HG03439 (cell line): ENCODE measurements around the gene ATP6V1B1.
A peak's percentile ranks its signal among the peaks of the same experiment; 100 is the strongest.

Experiments
- ATAC-seq: cut with Tn5 transposase; IDR thresholded peaks from one replicate; pipeline ENCODE4 v1.9.1; 2021; ENCODE audit warnings: mild to moderate bottlenecking, moderate library complexity; ENCODE audit not compliant: unreplicated experiment

ATP6V1B1 gene

GRCh38 chr2:70964596-70965386, 29.1 kb downstream of the ATP6V1B1 start:
- peak; percentile 74 for ATAC-seq

- ATAC-seq: no peak
These were observed 29.8 kb downstream of the ATP6V1B1 start for GRCh38 chr2:70965506-70965905.

- ATAC-seq: no peak
These were observed 31.0 kb downstream of the ATP6V1B1 start for GRCh38 chr2:70966681-70967080.

- ATAC-seq: no peak
These were observed 31.5 kb downstream of the ATP6V1B1 start for GRCh38 chr2:70967189-70967588.

GRCh38 chr2:70974592-70974991, 38.9 kb downstream of the ATP6V1B1 start:
- no peak for ATAC-seq

- no peak for ATAC-seq
These were observed 39.5 kb downstream of the ATP6V1B1 start for GRCh38 chr2:70975237-70975636.

- ATAC-seq: no peak
These were observed 42.0 kb downstream of the ATP6V1B1 start for GRCh38 chr2:70977605-70978205.

GRCh38 chr2:70978341-70979179, 42.9 kb downstream of the ATP6V1B1 start, which contains the start of gene ANKRD53:
TSS of gene ANKRD53 (plus strand) at chr2:70978630. CDS start at chr2:70978646, 16 bp downstream.
- no peak for ATAC-seq

- no peak for ATAC-seq
These were observed 43.4 kb downstream of the ATP6V1B1 start for GRCh38 chr2:70979180-70979488.

GRCh38 chr2:70979626-70980025, 43.9 kb downstream of the ATP6V1B1 start:
- ATAC-seq: no peak

GRCh38 chr2:70981421-70981820, 45.7 kb downstream of the ATP6V1B1 start:
- ATAC-seq: no peak

GRCh38 chr2:70981866-70982810, 46.4 kb downstream of the ATP6V1B1 start:
- ATAC-seq: no peak

GRCh38 chr2:70982971-70983370, 47.3 kb downstream of the ATP6V1B1 start:
- no peak for ATAC-seq

- ATAC-seq: no peak
These were observed 48.0 kb downstream of the ATP6V1B1 start for GRCh38 chr2:70983506-70984227.

- no peak for ATAC-seq
These were observed 48.5 kb downstream of the ATP6V1B1 start for GRCh38 chr2:70984228-70984575.

GRCh38 chr2:70984576-70985282, 49.0 kb downstream of the ATP6V1B1 start:
- ATAC-seq: peak; percentile 80

- ATAC-seq: no peak
These were observed 49.6 kb downstream of the ATP6V1B1 start for GRCh38 chr2:70985283-70985688.

- ATAC-seq: no peak
These were observed 50.3 kb downstream of the ATP6V1B1 start for GRCh38 chr2:70985956-70986355.

- ATAC-seq: no peak
These were observed 50.9 kb downstream of the ATP6V1B1 start for GRCh38 chr2:70986499-70987189.
